Tibial nerve (tissue), 4 donors: ENCODE data around the gene CYP1A2. TPM values are rescaled to one million over a fixed set of nuclear protein-coding genes. Genes with fewer than 3 reads are reported as not detected.

Source experiments
- DNase-seq, 2 donors: peaks; one replicate each; pipeline ENCODE4 v3.0.0-alpha.2; 2019; ENCODE audit warnings: low spot score in 2 of 2
- H3K27ac ChIP-seq, 4 donors: fragments of 200-600 bp; sonication (generic) in 3 of 4; one replicate each; pipeline ENCODE4 v1.5.1; 2017 to 2019; ENCODE audit warnings: mild to moderate bottlenecking in 1 of 4
- H3K27me3 ChIP-seq, 2 donors: fragments of 200-600 bp; sonication (generic) in 1 of 2; one replicate each; pipeline versions ENCODE4 v1.5.1 to v1.6.0; 2017 to 2019
- H3K36me3 ChIP-seq, 3 donors: fragments of 200-600 bp; sonication (generic); one replicate each; pipeline ENCODE4 v1.5.1; 2018 to 2019
- H3K4me1 ChIP-seq, 4 donors: fragments of 200-600 bp; sonication (generic) in 3 of 4; one replicate each; pipeline ENCODE4 v1.5.1; 2017 to 2019
- H3K4me3 ChIP-seq, 4 donors: fragments of 200-600 bp; sonication (generic) in 3 of 4; one replicate each; pipeline ENCODE4 v1.5.1; 2017 to 2019; ENCODE audit warnings: mild to moderate bottlenecking in 1 of 4, moderate library complexity in 1 of 4
- H3K9me3 ChIP-seq, 4 donors: fragments of 200-600 bp; sonication (generic) in 3 of 4; one replicate each; pipeline ENCODE4 v1.5.1; 2017 to 2019
- CTCF ChIP-seq, 5 experiments: fragments of 200-600 bp in 3 of 5; fragments of 450-650 bp in 2 of 5; sonication (generic) in 3 of 5; IDR thresholded peaks; one replicate each; pipeline ENCODE4 v1.5.1; 2016 to 2019; ENCODE audit warnings: antibody characterized with exemption in 5 of 5, mild to moderate bottlenecking in 3 of 5, moderate library complexity in 2 of 5
- EP300 ChIP-seq, 2 donors: sonication (generic); formaldehyde crosslinking; IDR thresholded peaks; one replicate each; pipeline ENCODE4 v1.6.1; 2017; ENCODE audit warnings: antibody characterized with exemption in 2 of 2, mild to moderate bottlenecking in 1 of 2
- POLR2A ChIP-seq, 2 donors: fragments of 450-650 bp; IDR thresholded peaks; one replicate each; pipeline ENCODE4 v1.6.1; 2017; ENCODE audit warnings: antibody characterized with exemption in 2 of 2, mild to moderate bottlenecking in 2 of 2, moderate library complexity in 2 of 2
- WGBS, 2 donors: methylation state at CpG; one replicate each; pipeline ENCODE4 v1.1.5; 2018; 5-methylcytosine and 5-hydroxymethylcytosine counted together
- total RNA-seq, 4 donors: library from RNA; depleted of rRNA; stranded (reverse); fragments of >200 nt; gene quantifications; one replicate each; pipeline ENCODE4 v1.1.0, GENCODE V29; 2016

CYP1A2 gene, protein sequence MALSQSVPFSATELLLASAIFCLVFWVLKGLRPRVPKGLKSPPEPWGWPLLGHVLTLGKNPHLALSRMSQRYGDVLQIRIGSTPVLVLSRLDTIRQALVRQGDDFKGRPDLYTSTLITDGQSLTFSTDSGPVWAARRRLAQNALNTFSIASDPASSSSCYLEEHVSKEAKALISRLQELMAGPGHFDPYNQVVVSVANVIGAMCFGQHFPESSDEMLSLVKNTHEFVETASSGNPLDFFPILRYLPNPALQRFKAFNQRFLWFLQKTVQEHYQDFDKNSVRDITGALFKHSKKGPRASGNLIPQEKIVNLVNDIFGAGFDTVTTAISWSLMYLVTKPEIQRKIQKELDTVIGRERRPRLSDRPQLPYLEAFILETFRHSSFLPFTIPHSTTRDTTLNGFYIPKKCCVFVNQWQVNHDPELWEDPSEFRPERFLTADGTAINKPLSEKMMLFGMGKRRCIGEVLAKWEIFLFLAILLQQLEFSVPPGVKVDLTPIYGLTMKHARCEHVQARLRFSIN
- total RNA-seq = not detected

GRCh38 chr15:74748322-74748946 lies at the start of gene CYP1A2:
Gene CYP1A2 (plus strand): TSS chr15:74748845. CDS start chr15:74749739, 894 bp downstream.
- Histone ChIP-seq H3K27me3 (no peaks in the 10 kb centered on the region), H3K9me3 (no peaks in the 10 kb centered on the region), H3K4me3 (no peak within 1 kb of the TSS), H3K36me3 (no peaks in the 10 kb centered on the region), H3K27ac (no peak within 1 kb of the TSS), H3K4me1 (no peaks in the 10 kb centered on the region)
- TF ChIP-seq CTCF (IDR thresholded peaks at IDR 0.05) = no peak
- no peak for TF ChIP-seq EP300 (IDR thresholded peaks at IDR 0.05)
- TF ChIP-seq POLR2A (IDR thresholded peaks at IDR 0.05) = no peak
- DNase-seq = no peak
- 74 to 81% methylated on average over 3 of the region's 3 CpGs for WGBS, 2 donors

DNA sequence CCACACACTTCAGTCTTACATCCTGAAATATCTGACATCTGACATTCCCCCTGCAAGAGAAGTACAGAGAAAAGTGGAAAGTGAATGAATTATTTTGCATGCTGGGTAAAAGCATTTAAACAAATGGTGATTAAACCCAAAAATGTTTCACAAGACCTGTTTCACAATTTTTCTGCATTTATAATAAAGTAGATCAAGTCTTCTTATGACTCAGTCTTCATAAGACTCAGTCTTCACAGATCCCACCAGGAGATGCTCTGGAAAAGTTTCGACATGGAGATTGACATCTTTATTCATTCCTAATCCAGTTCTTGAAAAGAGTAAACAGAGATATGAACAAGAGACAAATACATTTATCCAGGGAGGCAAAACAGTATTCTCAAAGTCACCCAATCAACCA lies 39.6 kb upstream of the CYP1A2 start:
- no peaks in the 10 kb centered on the region for H3K36me3 ChIP-seq
- H3K4me1 ChIP-seq = no peaks in the 10 kb centered on the region
- no peaks in the 10 kb centered on the region for H3K9me3 ChIP-seq
- WGBS, 2 donors = 60% methylated on average over 1 of the region's 1 CpG
- TF ChIP-seq CTCF (IDR thresholded peaks at IDR 0.05) (no peak), EP300 (IDR thresholded peaks at IDR 0.05) (no peak), POLR2A (IDR thresholded peaks at IDR 0.05) (no peak)
- no peak overlapping the region for H3K27ac ChIP-seq
- no peak for DNase-seq
- H3K4me3 ChIP-seq = no peak overlapping the region
- H3K27me3 ChIP-seq = peaks cover 0 to 19% of the 10 kb centered on the region in 2 donors

- Histone ChIP-seq H3K4me1 (no peaks in the 10 kb centered on the region), H3K27ac (no peak overlapping the region), H3K4me3 (no peak overlapping the region), H3K9me3 (no peaks in the 10 kb centered on the region), H3K27me3 (peaks cover 0 to 19% of the 10 kb centered on the region in 2 donors), H3K36me3 (no peaks in the 10 kb centered on the region)
- no peak for DNase-seq
- TF ChIP-seq POLR2A (IDR thresholded peaks at IDR 0.05) (no peak), CTCF (IDR thresholded peaks at IDR 0.05) (no peak), EP300 (IDR thresholded peaks at IDR 0.05) (no peak)
- 63 to 64% methylated on average over 3 of the region's 3 CpGs for WGBS, 2 donors
Measured at GRCh38 chr15:74709892-74710291, 38.8 kb upstream of the CYP1A2 start.

GRCh38 chr15:74710319-74711094 lies 38.1 kb upstream of the CYP1A2 start:
- Histone ChIP-seq H3K4me1 (no peaks in the 10 kb centered on the region), H3K9me3 (no peaks in the 10 kb centered on the region), H3K36me3 (no peaks in the 10 kb centered on the region), H3K27me3 (peaks cover 0 to 19% of the 10 kb centered on the region in 2 donors), H3K27ac (no peak overlapping the region), H3K4me3 (no peak overlapping the region)
- 46 to 48% methylated on average over 3 of the region's 3 CpGs for WGBS, 2 donors
- TF ChIP-seq POLR2A (IDR thresholded peaks at IDR 0.05) = no peak
- TF ChIP-seq EP300 (IDR thresholded peaks at IDR 0.05) = no peak
- no peak for TF ChIP-seq CTCF (IDR thresholded peaks at IDR 0.05)
- DNase-seq = no peak
